ENCODE data around the gene SNTG2.

SNTG2 gene

DNA sequence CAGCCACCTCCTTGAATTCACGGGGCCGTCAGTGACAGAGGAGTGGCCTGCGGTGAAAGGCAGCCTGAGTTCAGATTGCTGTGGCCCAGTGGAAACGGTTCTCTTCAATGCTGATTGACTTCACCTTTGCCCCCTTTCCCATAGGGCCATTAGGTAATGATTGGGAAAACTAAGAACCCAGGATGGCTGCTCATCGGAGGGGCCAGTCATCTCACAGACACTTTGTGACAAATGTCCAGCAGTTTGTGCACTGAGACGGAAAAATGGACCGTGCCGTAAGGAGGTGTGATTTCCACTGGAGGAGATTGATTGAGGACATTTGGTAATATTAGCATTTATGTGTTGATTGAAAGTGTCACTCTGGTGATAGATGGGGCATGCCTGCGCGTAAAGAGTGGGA, 402.9 kb downstream of the SNTG2 start:
- no peaks in the 10 kb centered on the region for H3K4me1 ChIP-seq (ENCODE audit: control insufficient read depth, low read length)
- H3K4me3 ChIP-seq (ENCODE audit: low read length): no peak overlapping the region
- H3K4me2 ChIP-seq (ENCODE audit: low read length): no peak overlapping the region
- no peaks in the 10 kb centered on the region; the same call in 1 of the 2 replicates for H3K9me3 ChIP-seq (ENCODE audit: control insufficient read depth, insufficient read depth, low read length)
- H3K79me2 ChIP-seq (ENCODE audit: control insufficient read depth, low read length): no peaks in the 10 kb centered on the region
- H3F3A ChIP-seq (ENCODE audit: control insufficient read depth, insufficient read depth): no peaks in the 10 kb centered on the region
- no peak overlapping the region for H3K27ac ChIP-seq (ENCODE audit: low read depth, low read length)
- no peaks in the 10 kb centered on the region for H3K27me3 ChIP-seq (ENCODE audit: control insufficient read depth, low read length)
- H4K20me1 ChIP-seq (ENCODE audit: control insufficient read depth, insufficient read depth, low read depth, low read length): no peaks in the 10 kb centered on the region
- no peaks in the 10 kb centered on the region for H3K36me3 ChIP-seq (ENCODE audit: control insufficient read depth, low read length)
- TF ChIP-seq CTCF (IDR thresholded peaks at IDR 0.05; ENCODE audit: low read depth, low read length, poor library complexity, severe bottlenecking): no peak
- no peak for TF ChIP-seq EZH2phosphoT487 (IDR thresholded peaks at IDR 0.05; ENCODE audit: borderline replicate concordance, low read length)
- H3K9me2 ChIP-seq (replicated peaks; ENCODE audit: control insufficient read depth, low read length): no peaks in the 10 kb centered on the region

- Histone ChIP-seq H3K4me3 (ENCODE audit: low read length) (no peak overlapping the region), H3K9me2 (replicated peaks; ENCODE audit: control insufficient read depth, low read length) (no peaks in the 10 kb centered on the region), H3K27me3 (ENCODE audit: control insufficient read depth, low read length) (no peaks in the 10 kb centered on the region), H3K4me1 (ENCODE audit: control insufficient read depth, low read length) (no peaks in the 10 kb centered on the region), H3K27ac (ENCODE audit: low read depth, low read length) (no peak overlapping the region), H4K20me1 (ENCODE audit: control insufficient read depth, insufficient read depth, low read depth, low read length) (no peaks in the 10 kb centered on the region), H3K36me3 (ENCODE audit: control insufficient read depth, low read length) (no peaks in the 10 kb centered on the region), H3F3A (ENCODE audit: control insufficient read depth, insufficient read depth) (no peaks in the 10 kb centered on the region), H3K79me2 (ENCODE audit: control insufficient read depth, low read length) (no peaks in the 10 kb centered on the region), H3K9me3 (ENCODE audit: control insufficient read depth, insufficient read depth, low read length) (peaks cover 5% of the 10 kb centered on the region; the same call in 1 of the 2 replicates), H3K4me2 (ENCODE audit: low read length) (no peak overlapping the region)
- TF ChIP-seq EZH2phosphoT487 (IDR thresholded peaks at IDR 0.05; ENCODE audit: borderline replicate concordance, low read length) (no peak), CTCF (IDR thresholded peaks at IDR 0.05; ENCODE audit: low read depth, low read length, poor library complexity, severe bottlenecking) (no peak)
Observed at GRCh38 chr2:1360144-1360543, 409.5 kb downstream of the SNTG2 start.

DNA sequence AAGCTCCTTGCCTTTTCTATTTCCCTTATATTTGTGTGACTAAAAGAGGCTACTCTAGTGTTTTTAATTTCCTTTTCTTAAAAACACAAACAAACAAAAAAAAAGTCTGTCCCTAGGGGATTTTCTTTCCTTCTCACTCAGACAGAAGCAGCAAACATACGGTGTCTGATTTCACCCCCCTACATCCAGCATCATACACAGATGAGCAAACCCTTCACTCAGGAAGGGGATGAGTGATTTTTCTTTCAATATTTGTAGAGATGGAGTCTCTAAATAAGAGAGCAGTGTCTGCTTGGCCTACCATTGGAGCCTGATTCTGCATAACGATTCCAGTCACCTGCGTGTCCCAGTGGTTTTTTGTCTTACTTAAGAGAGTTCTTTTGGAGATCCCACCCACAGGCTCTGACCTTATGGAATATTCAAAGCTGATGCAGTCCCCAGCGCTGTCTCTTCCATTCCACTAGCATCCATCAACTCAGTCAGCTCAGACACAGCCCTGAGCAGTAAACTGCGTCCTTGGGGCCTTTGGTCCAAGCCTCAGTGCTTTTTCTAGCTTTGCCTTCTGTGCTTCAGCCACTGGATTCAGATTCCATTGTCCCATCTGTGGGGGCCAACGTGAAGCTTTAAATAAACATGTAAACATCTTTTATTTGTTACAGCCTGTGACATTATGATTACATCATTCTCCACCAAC, 410.1 kb downstream of the SNTG2 start:
- no peaks in the 10 kb centered on the region for H3K9me2 ChIP-seq (replicated peaks; ENCODE audit: control insufficient read depth, low read length)
- no peaks in the 10 kb centered on the region for H3K36me3 ChIP-seq (ENCODE audit: control insufficient read depth, low read length)

More for the DNA sequence above, 410.1 kb downstream of the SNTG2 start:
- Histone ChIP-seq H3K4me3 (ENCODE audit: low read length) (no peak overlapping the region), H3F3A (ENCODE audit: control insufficient read depth, insufficient read depth) (no peaks in the 10 kb centered on the region), H3K79me2 (ENCODE audit: control insufficient read depth, low read length) (no peaks in the 10 kb centered on the region), H4K20me1 (ENCODE audit: control insufficient read depth, insufficient read depth, low read depth, low read length) (no peaks in the 10 kb centered on the region), H3K4me2 (ENCODE audit: low read length) (no peak overlapping the region), H3K27me3 (ENCODE audit: control insufficient read depth, low read length) (no peaks in the 10 kb centered on the region), H3K9me3 (ENCODE audit: control insufficient read depth, insufficient read depth, low read length) (peaks cover 5% of the 10 kb centered on the region; the same call in 1 of the 2 replicates), H3K4me1 (ENCODE audit: control insufficient read depth, low read length) (no peaks in the 10 kb centered on the region), H3K27ac (ENCODE audit: low read depth, low read length) (no peak overlapping the region)
- TF ChIP-seq CTCF (IDR thresholded peaks at IDR 0.05; ENCODE audit: low read depth, low read length, poor library complexity, severe bottlenecking) (no peak), EZH2phosphoT487 (IDR thresholded peaks at IDR 0.05; ENCODE audit: borderline replicate concordance, low read length) (no peak)

All from DOHH2 (cell line).